ENCODE data around the gene ZNF496.
"Not testable (repeated sequence)": the region's sequence is repeated elsewhere in the genome, so short reads cannot be mapped to it uniquely, and the experiment has no call there.

Gene ZNF496

DNA sequence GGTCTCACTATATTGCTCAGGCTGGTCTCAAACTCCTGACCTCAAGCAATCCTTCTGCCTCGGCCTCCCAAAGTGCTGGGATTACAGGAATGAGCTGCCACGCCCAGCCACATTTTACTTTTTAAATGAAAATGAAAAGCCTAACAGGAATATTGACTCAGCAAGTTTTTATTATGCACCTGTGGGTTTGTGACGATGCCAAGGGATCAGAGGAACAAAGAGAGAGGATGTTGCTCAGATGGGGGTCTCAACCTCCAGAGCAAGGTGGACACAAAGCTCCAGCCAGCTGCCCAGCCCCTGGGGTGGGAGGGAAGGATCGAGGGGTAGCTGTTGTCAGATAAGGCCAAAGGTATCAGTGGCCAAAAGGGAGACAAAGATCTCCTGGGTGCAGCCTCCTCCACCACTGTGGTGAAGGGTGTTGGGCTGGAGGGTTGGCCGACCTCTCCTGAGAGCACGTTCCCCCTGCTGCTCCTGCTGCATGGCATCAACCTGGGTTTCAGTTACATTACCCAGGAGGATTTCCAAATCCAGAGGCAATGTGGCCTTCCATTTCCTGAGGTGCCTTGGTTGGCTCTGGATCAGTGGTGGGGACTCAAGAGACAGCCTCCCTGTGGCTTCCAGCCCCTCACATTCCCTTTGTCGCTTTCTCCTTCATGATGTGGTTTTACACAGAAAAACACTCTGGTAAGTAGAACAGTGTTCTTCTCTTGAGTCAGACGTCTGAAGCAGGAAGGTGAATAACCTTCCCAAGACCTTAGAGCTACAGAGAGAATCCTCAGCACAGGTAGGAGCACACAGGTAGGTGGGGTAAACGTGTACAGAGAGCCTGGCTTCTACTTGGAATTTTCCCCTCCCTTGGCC is 34.2 kb downstream of the ZNF496 start:
- DNase-seq (ENCODE audit: extremely low spot score, insufficient read length, low read depth) = no peak
- no peak for FAIRE-seq

- FAIRE-seq (no peak), DNase-seq (ENCODE audit: extremely low spot score, insufficient read length, low read depth) (no peak)
Observed at GRCh38 chr1:247296599-247297180, 35.0 kb downstream of the ZNF496 start.

DNA sequence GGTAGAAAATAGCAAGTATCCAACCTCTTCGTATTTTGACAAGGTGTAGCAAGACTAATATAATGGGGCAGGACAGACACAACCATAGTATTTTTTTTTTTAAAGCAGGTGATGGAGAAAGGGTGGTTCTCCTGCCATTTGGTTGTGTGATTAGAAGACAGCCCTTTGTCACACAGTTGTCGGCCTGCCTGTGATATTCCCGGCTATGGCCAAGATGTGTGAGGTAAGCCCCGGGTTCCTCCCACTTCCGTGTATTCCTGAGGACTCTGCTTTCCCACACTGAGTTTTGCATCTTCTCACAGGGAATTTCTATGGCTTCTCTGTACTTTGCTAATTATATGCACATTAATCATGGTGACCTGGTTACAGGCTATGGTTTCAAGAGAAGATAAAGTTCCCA is 35.9 kb downstream of the ZNF496 start:
- DNase-seq (ENCODE audit: extremely low spot score, insufficient read length, low read depth) = no peak
- no peak for FAIRE-seq

- FAIRE-seq = no peak
- no peak for DNase-seq (ENCODE audit: extremely low spot score, insufficient read length, low read depth)
Observed at GRCh38 chr1:247295274-247295684, 36.4 kb downstream of the ZNF496 start.

GRCh38 chr1:247294282-247294681 is 37.4 kb downstream of the ZNF496 start:
- FAIRE-seq (no peak), DNase-seq (ENCODE audit: extremely low spot score, insufficient read length, low read depth) (no peak)

DNA sequence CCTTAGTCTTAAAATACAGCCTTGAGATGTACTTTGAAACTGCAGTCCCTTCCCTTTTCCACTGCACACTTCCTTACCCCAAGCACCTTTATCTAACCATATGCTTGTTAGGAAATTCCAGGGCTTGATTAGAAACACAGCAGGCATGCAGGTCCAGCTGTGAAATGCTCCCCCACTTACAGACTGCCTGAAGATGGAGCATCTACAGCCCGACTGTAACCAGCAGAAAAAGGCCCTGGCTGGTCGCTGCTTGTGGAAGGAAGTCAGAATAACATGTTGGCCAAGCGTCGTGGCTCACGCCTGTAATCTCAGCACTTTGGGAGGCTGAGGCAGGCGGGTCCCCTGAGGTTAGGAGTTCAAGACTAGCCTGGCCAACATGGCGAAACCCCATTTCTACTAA is 38.6 kb downstream of the ZNF496 start:
- no peak for FAIRE-seq
- DNase-seq (ENCODE audit: extremely low spot score, insufficient read length, low read depth) = no peak

- DNase-seq (ENCODE audit: extremely low spot score, insufficient read length, low read depth) = no peak
- FAIRE-seq = no peak
Observed at GRCh38 chr1:247291833-247292561, 39.7 kb downstream of the ZNF496 start.

GRCh38 chr1:247291161-247291560 is 40.5 kb downstream of the ZNF496 start:
- no peak for FAIRE-seq

DNA sequence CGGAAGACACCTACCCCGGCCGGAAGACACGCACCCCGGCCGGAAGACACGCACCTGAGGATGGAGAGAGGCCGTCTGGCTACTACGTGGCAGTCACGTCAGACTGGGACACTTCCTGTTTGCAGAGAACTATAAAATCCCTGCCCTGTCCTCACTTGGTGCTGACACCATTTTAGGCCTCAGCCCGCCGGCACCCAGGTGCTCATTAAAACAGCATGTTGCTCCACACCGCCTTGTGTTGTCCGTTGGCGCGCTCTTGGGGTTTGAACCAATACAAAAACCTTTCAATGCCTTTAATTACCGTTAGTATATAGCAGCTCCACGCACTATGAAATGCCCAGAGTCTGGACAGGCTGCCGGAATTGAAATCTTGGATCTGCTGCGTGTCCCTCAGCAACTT is 41.1 kb downstream of the ZNF496 start:
- DNase-seq (ENCODE audit: extremely low spot score, insufficient read length, low read depth) (no peak), FAIRE-seq (no peak)

More at GRCh38 chr1:247291161-247291560, 40.5 kb downstream of the ZNF496 start:
- DNase-seq (ENCODE audit: extremely low spot score, insufficient read length, low read depth) = no peak

GRCh38 chr1:247289274-247289892 is 42.3 kb downstream of the ZNF496 start:
- DNase-seq (ENCODE audit: extremely low spot score, insufficient read length, low read depth); FAIRE-seq: not testable (repeated sequence)

DNA sequence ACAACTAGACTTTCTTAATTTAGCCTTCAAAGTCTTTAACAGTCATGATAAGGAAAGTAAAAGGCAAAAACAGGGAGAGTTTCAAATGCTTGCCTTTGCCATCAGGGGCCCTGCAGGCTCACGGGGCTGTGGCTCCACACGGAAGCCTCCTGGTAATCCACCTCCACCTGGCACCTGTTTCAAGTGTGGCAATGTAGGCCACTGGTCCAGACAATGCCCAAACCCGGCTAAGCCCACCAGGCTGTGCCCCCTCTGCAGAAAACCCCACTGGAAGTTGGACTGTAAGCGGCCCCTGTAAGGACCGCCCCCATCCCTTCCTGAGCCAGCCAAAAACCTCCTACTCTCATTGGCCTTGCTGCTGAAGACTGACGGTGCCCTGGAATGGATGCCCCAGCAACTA is 43.3 kb downstream of the ZNF496 start:
- DNase-seq (ENCODE audit: extremely low spot score, insufficient read length, low read depth) (no peak), FAIRE-seq (no peak)

DNA sequence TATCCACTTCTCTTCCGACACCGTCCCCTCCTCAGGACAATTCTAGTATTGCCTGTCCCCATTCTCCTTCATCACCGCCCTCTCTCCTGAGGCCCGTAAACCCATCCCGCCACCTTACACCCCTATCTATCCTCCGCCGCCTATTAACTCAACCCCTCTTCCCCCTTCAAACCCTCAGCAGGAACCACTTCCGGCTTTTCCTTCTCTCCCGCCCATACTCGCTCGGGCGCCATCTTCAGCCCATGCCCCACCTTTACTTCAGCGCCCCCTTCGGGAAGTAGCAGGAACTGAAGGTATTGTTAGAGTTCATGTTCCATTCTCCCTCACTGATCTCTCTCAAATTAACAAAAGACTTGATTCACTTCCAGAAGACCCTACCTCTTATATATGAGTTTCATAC is 44.2 kb downstream of the ZNF496 start:
- FAIRE-seq = no peak
- DNase-seq (ENCODE audit: extremely low spot score, insufficient read length, low read depth) = no peak

DNA sequence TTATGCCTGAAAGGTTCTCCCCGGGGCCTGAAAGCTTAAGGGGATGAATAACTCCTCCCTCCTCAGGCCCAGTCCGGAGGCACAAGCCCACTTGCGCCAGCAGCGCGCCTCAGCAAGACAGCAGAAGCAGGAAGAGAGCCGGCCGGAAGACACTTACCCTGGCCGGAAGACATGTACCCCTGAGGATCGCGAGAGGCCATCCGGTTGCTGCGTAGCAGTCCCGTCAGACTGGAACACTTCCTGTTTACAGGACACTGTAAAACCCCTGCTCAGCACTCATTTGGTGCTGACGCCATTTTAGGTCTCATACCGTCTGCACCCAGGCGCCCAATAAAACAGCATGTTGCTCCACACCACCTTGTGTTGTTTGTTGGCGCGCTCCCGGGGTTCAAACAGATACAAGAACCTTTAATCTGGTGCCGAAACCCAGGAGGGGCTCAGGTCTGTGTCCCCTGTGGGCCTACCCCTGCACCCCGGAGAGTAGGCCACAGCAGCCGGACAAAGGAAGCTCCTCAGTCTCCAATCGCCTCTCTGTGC is 45.5 kb downstream of the ZNF496 start:
- FAIRE-seq (no peak), DNase-seq (ENCODE audit: extremely low spot score, insufficient read length, low read depth) (no peak)

GRCh38 chr1:247281001-247281574 is 50.6 kb downstream of the ZNF496 start:
- DNase-seq (ENCODE audit: extremely low spot score, insufficient read length, low read depth) = no peak
- no peak for FAIRE-seq

DNA sequence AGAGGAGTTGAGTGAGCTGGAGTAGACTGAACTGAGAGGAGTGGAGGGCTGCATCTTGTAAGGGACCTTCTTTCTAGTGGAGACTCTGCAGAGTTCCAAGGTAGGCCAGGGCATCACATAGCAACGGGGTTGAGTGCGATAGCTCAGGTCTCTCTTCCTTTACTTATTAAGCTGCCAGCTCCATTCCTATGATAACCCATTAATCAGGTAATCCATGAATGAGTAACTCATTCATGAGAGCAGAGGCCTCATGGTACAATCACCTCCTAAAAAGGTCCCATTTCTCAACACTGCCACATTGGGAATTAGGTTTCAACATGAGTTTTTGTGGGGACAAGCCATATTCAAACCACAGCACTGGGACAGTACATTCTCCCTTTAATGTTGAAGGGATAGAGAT is 54.5 kb downstream of the ZNF496 start:
- DNase-seq (ENCODE audit: extremely low spot score, insufficient read length, low read depth) (no peak), FAIRE-seq (no peak)

DNA sequence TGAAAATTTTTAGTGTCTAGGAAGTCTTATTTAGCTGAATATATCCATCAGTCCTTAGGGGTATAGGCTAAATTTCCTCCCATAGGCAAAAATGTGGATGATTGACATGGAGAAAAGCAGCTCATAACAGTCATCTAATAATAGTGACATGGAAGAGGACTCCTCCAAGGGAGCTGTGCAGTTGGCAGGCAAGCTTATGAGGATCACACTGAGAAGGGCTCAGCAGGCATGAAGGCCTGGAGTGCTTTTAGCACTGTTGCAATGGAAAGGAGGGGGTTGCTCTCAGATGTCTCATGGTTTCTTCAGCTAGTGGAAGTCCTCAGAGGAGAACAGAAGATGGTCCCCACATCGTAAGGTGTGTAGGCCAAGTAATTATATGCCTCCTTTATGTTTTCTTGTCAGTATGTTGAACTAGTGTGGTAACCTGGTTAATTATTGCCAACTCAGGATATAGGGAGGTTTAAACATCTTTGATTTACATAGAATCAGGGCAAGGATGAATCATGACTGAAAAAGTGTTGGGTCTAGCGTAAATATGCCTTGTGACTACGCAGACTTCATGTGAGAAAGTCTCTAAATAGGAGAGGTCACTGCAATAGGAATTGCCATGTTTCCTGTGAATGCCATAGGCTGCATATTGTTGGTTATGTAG is 56.9 kb downstream of the ZNF496 start:
- DNase-seq (ENCODE audit: extremely low spot score, insufficient read length, low read depth) (no peak), FAIRE-seq (no peak)

GRCh38 chr1:247273013-247273412 is 58.7 kb downstream of the ZNF496 start:
- FAIRE-seq = no peak
- DNase-seq (ENCODE audit: extremely low spot score, insufficient read length, low read depth) = no peak

- DNase-seq (ENCODE audit: extremely low spot score, insufficient read length, low read depth) = no peak
- no peak for FAIRE-seq
Observed at GRCh38 chr1:247270003-247270402, 61.7 kb downstream of the ZNF496 start.

- no peak for FAIRE-seq
- DNase-seq (ENCODE audit: extremely low spot score, insufficient read length, low read depth) = no peak
Observed at GRCh38 chr1:247269133-247269532, 62.5 kb downstream of the ZNF496 start.

Measured in GM18507 (cell line).